SK-N-SH (cell line): ENCODE data around the gene TMEM116. TPM values are rescaled to one million over a fixed set of nuclear protein-coding genes. Genes with fewer than 3 reads are reported as not detected.

Experiments used
- CTCF ChIA-PET: fragments of 300-600, 350-600 bp; formaldehyde crosslinking; extraction: SDS; loops from one replicate; lab custom pipeline; 2021; lab: Yijun Ruan, JAX
- POLR2A ChIA-PET: fragments of 350-600 bp; sonication (Branson Sonifier 250); formaldehyde crosslinking; extraction: SDS; loops from one replicate; lab custom pipeline; 2020; ENCODE audit warnings: antibody characterized with exemption, inconsistent platforms; lab: Yijun Ruan, JAX
- DNase-seq: peaks from one replicate; pipeline ENCODE4 v3.0.0; 2012
- H2AFZ ChIP-seq: fragments of 200-600 bp; sonication (generic); 2 replicates; pipeline ENCODE4 v1.8.1; 2016; ENCODE audit warnings: antibody characterized with exemption, mild to moderate bottlenecking, low read depth
- H3F3A ChIP-seq: fragments of 200-600 bp; sonication (generic); replicated peaks from 2 replicates; pipeline ENCODE3; 2016; ENCODE audit warnings: antibody characterized with exemption, mild to moderate bottlenecking; ENCODE audit not compliant: insufficient read depth
- H3K27ac ChIP-seq, 2 experiments: fragments of 200-500 bp in 1 of 2; fragments of 200-600 bp in 1 of 2; sonication (Bioruptor generic) in 1 of 2; sonication (generic), shearing (Covaris generic) in 1 of 2; 2 replicates each; pipeline versions ENCODE4 v1.5.1 to v1.6.1; 2014 to 2016; ENCODE audit warnings: low read depth in 2 of 2, inconsistent platforms in 1 of 2, low read length in 1 of 2, mild to moderate bottlenecking in 1 of 2, mixed read lengths in 1 of 2
- H3K27me3 ChIP-seq: fragments of 200-600 bp; sonication (generic), shearing (Covaris generic); 2 replicates; pipeline ENCODE4 v1.6.1; 2016; ENCODE audit warnings: mixed run types; ENCODE audit not compliant: insufficient read depth
- H3K36me3 ChIP-seq, 2 experiments: fragments of 200-500 bp in 1 of 2; fragments of 200-600 bp in 1 of 2; sonication (Bioruptor generic) in 1 of 2; sonication (generic) in 1 of 2; replicated peaks in 1 of 2; 2 replicates each; pipeline versions ENCODE3 to v1.5.1; 2014 to 2016; ENCODE audit warnings: low read length in 1 of 2, mild to moderate bottlenecking in 1 of 2; ENCODE audit not compliant: insufficient read depth in 2 of 2, control insufficient read depth in 1 of 2
- H3K4me1 ChIP-seq, 2 experiments: fragments of 200-500 bp in 1 of 2; fragments of 200-600 bp in 1 of 2; sonication (Bioruptor generic) in 1 of 2; sonication (generic), shearing (Covaris generic) in 1 of 2; 2 replicates each; pipeline versions ENCODE4 v1.5.1 to v1.6.1; 2014 to 2016; ENCODE audit warnings: low read depth in 1 of 2, low read length in 1 of 2, mixed run types in 1 of 2; ENCODE audit not compliant: insufficient read depth in 2 of 2, control insufficient read depth in 1 of 2
- H3K4me2 ChIP-seq: fragments of 200-600 bp; sonication (generic), shearing (Covaris generic); 2 replicates; pipeline ENCODE4 v1.6.1; 2017; ENCODE audit warnings: mixed run types
- H3K4me3 ChIP-seq, 2 experiments: fragments of 200-500 bp in 1 of 2; fragments of 200-600 bp in 1 of 2; sonication (Bioruptor generic) in 1 of 2; sonication (generic), shearing (Covaris generic) in 1 of 2; 2 replicates each; pipeline versions ENCODE4 v1.5.1 to v1.8.1; 2014 to 2016; ENCODE audit warnings: low read depth in 2 of 2, inconsistent platforms in 1 of 2, low read length in 1 of 2, mild to moderate bottlenecking in 1 of 2, mixed read lengths in 1 of 2, moderate library complexity in 1 of 2
- H3K79me2 ChIP-seq: fragments of 200-600 bp; sonication (generic); 2 replicates; pipeline ENCODE4 v1.8.1; 2017; ENCODE audit warnings: mild to moderate bottlenecking; ENCODE audit not compliant: insufficient read depth
- H3K9ac ChIP-seq: fragments of 200-600 bp; sonication (generic); 2 replicates; pipeline ENCODE4 v1.6.1; 2017; ENCODE audit warnings: mixed run types
- H3K9me2 ChIP-seq: fragments of 200-600 bp; sonication (generic); 2 replicates; pipeline ENCODE4 v1.6.1; 2017; ENCODE audit warnings: mixed run types
- H3K9me3 ChIP-seq: fragments of 200-600 bp; sonication (generic); 2 replicates; pipeline ENCODE4 v1.6.1; 2017; ENCODE audit warnings: mixed run types, mild to moderate bottlenecking, moderate library complexity
- H4K20me1 ChIP-seq: fragments of 200-600 bp; sonication (generic); 2 replicates; pipeline ENCODE4 v1.6.1; 2017; ENCODE audit warnings: mild to moderate bottlenecking, mixed run types; ENCODE audit not compliant: insufficient read depth
- CHD2 ChIP-seq: fragments of 150-350 bp; IDR thresholded peaks from 2 replicates; pipeline ENCODE4 v1.6.1; 2018; ENCODE audit warnings: low read length; ENCODE audit not compliant: partially characterized antibody
- ELF1 ChIP-seq: IDR thresholded peaks from 2 replicates; pipeline ENCODE4 v1.4.0; 2012
- EP300 ChIP-seq, 2 experiments: IDR thresholded peaks; 2 replicates each; pipeline versions ENCODE4 v1.4.0 to v1.6.1; 2012; ENCODE audit warnings: borderline replicate concordance in 1 of 2, low read depth in 1 of 2, low read length in 1 of 2
- EZH2phosphoT487 ChIP-seq: fragments of 200-600 bp; sonication (generic); IDR thresholded peaks from 2 replicates; pipeline ENCODE4 v1.6.1; 2017; ENCODE audit warnings: low read depth, mixed run types, mild to moderate bottlenecking, antibody characterized with exemption, moderate library complexity, borderline replicate concordance
- FOXJ3 ChIP-seq: sonication (generic); formaldehyde crosslinking; IDR thresholded peaks from 2 replicates; pipeline ENCODE4 v1.5.1; 2020; ENCODE audit warnings: mild to moderate bottlenecking, missing genetic modification reagents
- FOXM1 ChIP-seq: IDR thresholded peaks from 2 replicates; pipeline ENCODE4 v1.4.0; 2012; ENCODE audit warnings: low read depth, mild to moderate bottlenecking
- GABPA ChIP-seq: IDR thresholded peaks from 2 replicates; pipeline ENCODE4 v1.4.0; 2012; ENCODE audit warnings: low read depth, mild to moderate bottlenecking
- GATA2 ChIP-seq: sonication (generic); formaldehyde crosslinking; IDR thresholded peaks from 2 replicates; pipeline ENCODE4 v1.5.0; 2020; ENCODE audit warnings: mild to moderate bottlenecking, missing genetic modification reagents
- MAX ChIP-seq: IDR thresholded peaks from 2 replicates; pipeline ENCODE4 v1.4.0; 2012; ENCODE audit warnings: low read depth
- MXI1 ChIP-seq: IDR thresholded peaks from 2 replicates; pipeline ENCODE4 v1.6.1; 2012; ENCODE audit warnings: mild to moderate bottlenecking, low read depth, low read length, improper control_type of control experiment
- NFIC ChIP-seq: IDR thresholded peaks from 2 replicates; pipeline ENCODE4 v1.4.0; 2012; ENCODE audit warnings: borderline replicate concordance
- PBX3 ChIP-seq: IDR thresholded peaks from 2 replicates; pipeline ENCODE4; 2012
- POLR2AphosphoS5 ChIP-seq: IDR thresholded peaks from 2 replicates; pipeline ENCODE4 v1.6.1; 2012; ENCODE audit warnings: low read depth, low read length
- RAD21 ChIP-seq: IDR thresholded peaks from 2 replicates; pipeline ENCODE4 v1.6.1; 2012; ENCODE audit warnings: mild to moderate bottlenecking, low read length
- RCOR1 ChIP-seq: fragments of 150-350 bp; IDR thresholded peaks from 2 replicates; pipeline ENCODE4 v1.6.1; 2017; ENCODE audit warnings: antibody characterized with exemption, low read length
- RFX5 ChIP-seq: IDR thresholded peaks from 2 replicates; pipeline ENCODE4 v1.6.1; 2012; ENCODE audit warnings: mild to moderate bottlenecking, improper control_type of control experiment, low read length
- SIN3A ChIP-seq: IDR thresholded peaks from 2 replicates; pipeline ENCODE4 v1.6.1; 2012; ENCODE audit warnings: low read depth, mild to moderate bottlenecking, low read length, moderate library complexity, borderline replicate concordance
- TAF1 ChIP-seq: IDR thresholded peaks from 2 replicates; pipeline ENCODE4 v1.6.1; 2012; ENCODE audit warnings: low read depth, mild to moderate bottlenecking, low read length, moderate library complexity, borderline replicate concordance
- TEAD4 ChIP-seq: IDR thresholded peaks from 2 replicates; pipeline ENCODE4 v1.4.0; 2012; ENCODE audit warnings: mild to moderate bottlenecking, borderline replicate concordance; ENCODE audit not compliant: insufficient read depth
- YY1 ChIP-seq: IDR thresholded peaks from 2 replicates; pipeline ENCODE4 v1.4.0; 2012; ENCODE audit warnings: low read depth, mild to moderate bottlenecking
- ZBTB33 ChIP-seq: IDR thresholded peaks from 2 replicates; pipeline ENCODE4 v1.4.0; 2012; ENCODE audit warnings: low read depth, borderline replicate concordance
- WGBS: methylation state at CpG from one replicate; pipeline ENCODE4 v1.1.6; 2017; ENCODE audit warnings: low lambda C conversion rate; 5-methylcytosine and 5-hydroxymethylcytosine counted together
- polyA plus RNA-seq, 3 experiments: library from polyadenylated mRNA; depleted of rRNA; stranded (reverse); fragments of >200 nt; gene quantifications; 2 replicates each; pipeline ENCODE4 v1.2.3, GENCODE V29; 2012
- TF ChIP-seq, protein P1 (sequence below): IDR thresholded peaks from 2 replicates; pipeline ENCODE4 v1.6.1; 2012; ENCODE audit warnings: mild to moderate bottlenecking, low read depth, low read length, moderate library complexity

Gene TMEM116
- polyA plus RNA-seq, 1 of the 3 experiments (the other 2 are of a cell fraction), result 7.9 TPM

GRCh38 chr12:112032292-112032691 is 19.3 kb upstream of the TMEM116 start:
- no peak overlapping the region for H3K4me3 ChIP-seq
- DNase-seq, result no peak
- no peak overlapping the region for H2AFZ ChIP-seq
- H3K9ac ChIP-seq, result no peak overlapping the region
- TF ChIP-seq MAX, result no peak
- no peak for TF ChIP-seq FOXJ3 (CRISPR knock-in tag)
- no peak for TF ChIP-seq ELF1
- TF ChIP-seq RAD21, result no peak
- TF ChIP-seq YY1, result no peak
- no peak for TF ChIP-seq TEAD4
- TF ChIP-seq RCOR1, result no peak
- no peak for TF ChIP-seq MXI1
- TF ChIP-seq EZH2phosphoT487, result no peak
- TF ChIP-seq TAF1, result no peak
- no peak for TF ChIP-seq ZBTB33
- TF ChIP-seq POLR2AphosphoS5, result no peak
- no peak for TF ChIP-seq EP300 (IDR thresholded peaks at IDR 0.05; ENCODE audit: borderline replicate concordance in 1 of 2, low read depth in 1 of 2, low read length in 1 of 2)
- no peak for TF ChIP-seq NFIC
- no peak for TF ChIP-seq GATA2 (CRISPR knock-in tag)
- no peak for TF ChIP-seq GABPA
- WGBS, result 90% methylated on average over 4 of the region's 5 CpGs
- no peak overlapping the region for H3K27ac ChIP-seq
- no peaks in the 10 kb centered on the region for H3K79me2 ChIP-seq
- ChIA-PET POLR2A (no interaction called here), CTCF (interaction anchor here (1.0 kb wide), 1 partner anchor 166 kb away, joined by 3 read pairs; no protein-coding TSS in a partner anchor)
- no peaks in the 10 kb centered on the region for H3K4me1 ChIP-seq
- no peaks in the 10 kb centered on the region for H3K27me3 ChIP-seq
- no peaks in the 10 kb centered on the region for H3K9me2 ChIP-seq
- H3K4me2 ChIP-seq, result no peak overlapping the region
- peaks cover 71 to 73% of the 10 kb centered on the region in 2 experiments for H3K36me3 ChIP-seq
- peaks cover 7% of the 10 kb centered on the region for H3F3A ChIP-seq
- H3K9me3 ChIP-seq, result no peaks in the 10 kb centered on the region
- H4K20me1 ChIP-seq, result no peaks in the 10 kb centered on the region

DNA sequence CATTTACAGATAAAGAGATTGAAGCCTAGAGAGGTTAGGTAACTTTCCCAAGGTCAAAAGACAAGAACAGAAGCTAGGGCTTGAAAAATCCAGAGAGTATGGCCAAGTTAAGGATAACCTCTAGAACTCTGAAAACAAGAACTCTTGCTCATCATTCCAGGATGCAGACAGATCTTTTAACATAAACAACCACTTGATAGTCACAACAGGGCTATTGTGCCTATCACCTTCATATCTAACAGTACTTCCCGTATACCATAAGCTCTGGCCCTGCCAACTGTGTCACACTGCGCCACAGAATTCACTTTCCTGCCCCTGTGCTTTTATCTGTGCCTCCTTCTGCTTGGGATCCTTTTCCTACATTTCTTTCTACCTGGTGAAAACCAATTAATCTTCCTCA is 18.5 kb upstream of the TMEM116 start:
- ChIA-PET CTCF (interaction anchor here (1.0 kb wide), 1 partner anchor 167 kb away, joined by 3 read pairs; no protein-coding TSS in a partner anchor), POLR2A (no interaction called here)
- no peak overlapping the region for H3K4me2 ChIP-seq
- no peaks in the 10 kb centered on the region; a peak in 1 of 4 replicates for H3K4me1 ChIP-seq
- no peak for DNase-seq
- WGBS, result 83% methylated on average over 2 of the region's 2 CpGs
- H3K9me3 ChIP-seq, result no peaks in the 10 kb centered on the region
- H4K20me1 ChIP-seq, result no peaks in the 10 kb centered on the region
- peaks cover 12% of the 10 kb centered on the region for H3F3A ChIP-seq
- H3K9me2 ChIP-seq, result no peaks in the 10 kb centered on the region
- peaks cover 66 to 72% of the 10 kb centered on the region in 2 experiments for H3K36me3 ChIP-seq
- H2AFZ ChIP-seq, result no peak overlapping the region
- no peaks in the 10 kb centered on the region for H3K27me3 ChIP-seq
- H3K79me2 ChIP-seq, result no peaks in the 10 kb centered on the region
- H3K27ac ChIP-seq, result no peak overlapping the region
- no peak overlapping the region for H3K4me3 ChIP-seq
- no peak overlapping the region for H3K9ac ChIP-seq
- TF ChIP-seq PBX3 (no peak), TAF1 (no peak), FOXM1 (no peak), CHD2 (no peak), SIN3A (no peak), EZH2phosphoT487 (no peak), RFX5 (no peak)
- TF ChIP-seq, protein P1, sequence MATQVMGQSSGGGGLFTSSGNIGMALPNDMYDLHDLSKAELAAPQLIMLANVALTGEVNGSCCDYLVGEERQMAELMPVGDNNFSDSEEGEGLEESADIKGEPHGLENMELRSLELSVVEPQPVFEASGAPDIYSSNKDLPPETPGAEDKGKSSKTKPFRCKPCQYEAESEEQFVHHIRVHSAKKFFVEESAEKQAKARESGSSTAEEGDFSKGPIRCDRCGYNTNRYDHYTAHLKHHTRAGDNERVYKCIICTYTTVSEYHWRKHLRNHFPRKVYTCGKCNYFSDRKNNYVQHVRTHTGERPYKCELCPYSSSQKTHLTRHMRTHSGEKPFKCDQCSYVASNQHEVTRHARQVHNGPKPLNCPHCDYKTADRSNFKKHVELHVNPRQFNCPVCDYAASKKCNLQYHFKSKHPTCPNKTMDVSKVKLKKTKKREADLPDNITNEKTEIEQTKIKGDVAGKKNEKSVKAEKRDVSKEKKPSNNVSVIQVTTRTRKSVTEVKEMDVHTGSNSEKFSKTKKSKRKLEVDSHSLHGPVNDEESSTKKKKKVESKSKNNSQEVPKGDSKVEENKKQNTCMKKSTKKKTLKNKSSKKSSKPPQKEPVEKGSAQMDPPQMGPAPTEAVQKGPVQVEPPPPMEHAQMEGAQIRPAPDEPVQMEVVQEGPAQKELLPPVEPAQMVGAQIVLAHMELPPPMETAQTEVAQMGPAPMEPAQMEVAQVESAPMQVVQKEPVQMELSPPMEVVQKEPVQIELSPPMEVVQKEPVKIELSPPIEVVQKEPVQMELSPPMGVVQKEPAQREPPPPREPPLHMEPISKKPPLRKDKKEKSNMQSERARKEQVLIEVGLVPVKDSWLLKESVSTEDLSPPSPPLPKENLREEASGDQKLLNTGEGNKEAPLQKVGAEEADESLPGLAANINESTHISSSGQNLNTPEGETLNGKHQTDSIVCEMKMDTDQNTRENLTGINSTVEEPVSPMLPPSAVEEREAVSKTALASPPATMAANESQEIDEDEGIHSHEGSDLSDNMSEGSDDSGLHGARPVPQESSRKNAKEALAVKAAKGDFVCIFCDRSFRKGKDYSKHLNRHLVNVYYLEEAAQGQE, result no peak
